ENCODE measurements around the gene LRMDA. TPM values are rescaled to one million over a fixed set of nuclear protein-coding genes. Genes with fewer than 3 reads are reported as not detected.
A peak's percentile ranks its signal among the peaks of the same experiment; 100 is the strongest.

Gene LRMDA
- total RNA-seq, 6 experiments from 2014 or later: 0.32 TPM; not detected in 5

DNA sequence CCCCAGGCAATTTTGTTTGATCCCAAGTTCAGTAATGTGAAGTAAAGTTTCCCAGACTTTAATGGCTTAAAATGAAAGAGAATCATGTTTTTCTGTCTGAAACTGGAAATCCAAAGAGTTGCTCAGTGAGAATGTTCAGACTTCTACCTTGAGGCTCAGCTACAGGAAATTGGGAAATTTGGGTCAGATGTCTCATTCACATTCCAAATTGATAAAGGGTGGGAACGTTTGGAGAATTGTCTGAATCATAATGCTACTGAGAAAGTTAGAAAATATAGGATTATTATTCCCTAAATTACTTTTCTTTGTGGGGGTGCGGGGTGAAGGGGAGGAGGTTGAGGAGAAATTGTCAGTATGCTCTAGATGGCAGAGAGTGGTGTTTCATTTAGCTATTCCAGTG is 773.9 kb downstream of the LRMDA start:
- Mint-ChIP-seq H3K36me3 (ENCODE audit: low read depth) (no peaks in the 10 kb centered on the region), H3K27me3 (ENCODE audit: insufficient read depth) (peaks cover under 1% of the 10 kb centered on the region), H3K27ac (no peak overlapping the region), H3K4me3 (no peak overlapping the region), H3K4me1 (ENCODE audit: low read depth) (peaks cover 35% of the 10 kb centered on the region), H3K9me3 (no peaks in the 10 kb centered on the region; the same call in 1 of the 2 replicates)
- no peak for DNase-seq
- TF ChIP-seq, protein P1, sequence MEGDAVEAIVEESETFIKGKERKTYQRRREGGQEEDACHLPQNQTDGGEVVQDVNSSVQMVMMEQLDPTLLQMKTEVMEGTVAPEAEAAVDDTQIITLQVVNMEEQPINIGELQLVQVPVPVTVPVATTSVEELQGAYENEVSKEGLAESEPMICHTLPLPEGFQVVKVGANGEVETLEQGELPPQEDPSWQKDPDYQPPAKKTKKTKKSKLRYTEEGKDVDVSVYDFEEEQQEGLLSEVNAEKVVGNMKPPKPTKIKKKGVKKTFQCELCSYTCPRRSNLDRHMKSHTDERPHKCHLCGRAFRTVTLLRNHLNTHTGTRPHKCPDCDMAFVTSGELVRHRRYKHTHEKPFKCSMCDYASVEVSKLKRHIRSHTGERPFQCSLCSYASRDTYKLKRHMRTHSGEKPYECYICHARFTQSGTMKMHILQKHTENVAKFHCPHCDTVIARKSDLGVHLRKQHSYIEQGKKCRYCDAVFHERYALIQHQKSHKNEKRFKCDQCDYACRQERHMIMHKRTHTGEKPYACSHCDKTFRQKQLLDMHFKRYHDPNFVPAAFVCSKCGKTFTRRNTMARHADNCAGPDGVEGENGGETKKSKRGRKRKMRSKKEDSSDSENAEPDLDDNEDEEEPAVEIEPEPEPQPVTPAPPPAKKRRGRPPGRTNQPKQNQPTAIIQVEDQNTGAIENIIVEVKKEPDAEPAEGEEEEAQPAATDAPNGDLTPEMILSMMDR (IDR thresholded peaks at IDR 0.05): no peak

DNA sequence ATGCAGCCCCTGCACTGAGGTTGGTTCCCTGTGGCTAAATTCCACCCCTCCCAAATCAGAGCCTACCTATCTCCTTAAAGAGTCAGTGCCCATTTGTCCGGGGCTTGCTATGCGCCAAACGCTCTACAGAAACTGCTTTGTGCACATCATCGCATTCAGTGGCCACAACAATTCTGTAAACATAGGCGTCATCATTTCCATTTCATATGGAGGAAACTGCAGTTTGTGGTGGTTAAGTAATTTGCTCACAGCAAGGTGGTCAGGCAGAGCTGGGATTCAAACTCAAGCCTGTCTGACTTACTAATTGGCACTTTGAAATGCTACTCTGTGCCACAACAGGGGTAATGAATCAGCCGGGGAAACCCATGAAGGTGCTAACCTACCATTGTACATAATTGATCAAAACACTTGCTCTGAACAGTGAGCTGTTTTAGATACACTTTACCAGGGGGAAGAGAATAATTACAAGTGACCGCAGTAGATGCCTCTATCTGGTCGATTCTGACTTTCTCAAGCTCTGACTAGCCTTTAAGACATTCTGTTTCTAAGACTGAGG is 775.5 kb downstream of the LRMDA start:
- H3K4me3 Mint-ChIP-seq: no peak overlapping the region
- no peak for DNase-seq
- H3K36me3 Mint-ChIP-seq (ENCODE audit: low read depth): no peaks in the 10 kb centered on the region
- TF ChIP-seq, protein P1 (IDR thresholded peaks at IDR 0.05): no peak
- no peak overlapping the region for H3K27ac Mint-ChIP-seq
- peaks cover 45% of the 10 kb centered on the region for H3K4me1 Mint-ChIP-seq (ENCODE audit: low read depth)
- peaks cover 1% of the 10 kb centered on the region; the same call in 1 of the 2 replicates for H3K27me3 Mint-ChIP-seq (ENCODE audit: insufficient read depth)
- H3K9me3 Mint-ChIP-seq: no peaks in the 10 kb centered on the region; the same call in none of the 2 replicates

DNA sequence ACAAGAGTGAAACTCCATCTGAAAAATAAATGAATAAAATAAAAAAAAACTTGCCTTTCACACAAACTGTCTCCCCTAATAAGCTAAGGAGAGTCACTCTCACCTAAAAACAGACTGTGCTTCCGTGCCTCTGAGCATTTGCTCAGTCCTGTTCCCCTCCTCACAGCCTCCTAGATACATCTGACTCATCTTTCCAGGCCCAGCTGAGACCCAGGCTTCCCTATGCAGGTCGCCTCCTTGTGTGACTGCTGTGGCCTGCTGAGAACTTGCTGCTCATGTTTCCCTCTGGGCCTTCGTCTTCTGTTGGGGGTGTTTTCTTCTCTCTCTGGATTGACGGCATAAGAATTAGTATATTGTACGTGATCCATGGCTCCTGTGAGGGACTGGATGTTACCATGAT is 777.7 kb downstream of the LRMDA start:
- no peaks in the 10 kb centered on the region for H3K36me3 Mint-ChIP-seq (ENCODE audit: low read depth)
- peaks cover 1% of the 10 kb centered on the region; the same call in 1 of the 2 replicates for H3K27me3 Mint-ChIP-seq (ENCODE audit: insufficient read depth)
- H3K27ac Mint-ChIP-seq: peak overlapping the region; percentile 88
- DNase-seq: peak; percentile 82
- H3K4me3 Mint-ChIP-seq: no peak overlapping the region
- TF ChIP-seq, protein P1 (IDR thresholded peaks at IDR 0.05): no peak
- H3K4me1 Mint-ChIP-seq (ENCODE audit: low read depth): peaks cover 45% of the 10 kb centered on the region
- H3K9me3 Mint-ChIP-seq: no peaks in the 10 kb centered on the region; the same call in none of the 2 replicates

DNA sequence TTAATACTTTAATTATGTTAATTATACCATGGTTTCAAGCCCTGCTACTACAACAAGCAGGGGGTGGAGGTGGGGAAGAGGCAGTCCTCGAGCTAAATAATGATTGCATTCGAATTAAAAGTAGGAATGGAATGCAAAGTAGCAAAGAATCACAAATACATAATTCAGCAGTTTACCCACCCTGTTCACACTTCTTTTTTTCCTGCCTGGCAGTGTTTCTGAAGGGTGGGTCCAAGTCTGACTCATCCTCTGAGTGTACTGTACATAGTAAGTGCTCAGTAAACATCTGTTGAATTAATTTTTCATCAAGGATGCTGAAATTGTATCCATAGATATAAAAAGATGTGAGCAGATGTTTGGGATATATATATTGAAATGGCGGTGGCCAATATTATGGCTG is 778.8 kb downstream of the LRMDA start:
- DNase-seq: no peak
- Mint-ChIP-seq H3K4me1 (ENCODE audit: low read depth) (peaks cover 40% of the 10 kb centered on the region), H3K27ac (no peak overlapping the region), H3K36me3 (ENCODE audit: low read depth) (no peaks in the 10 kb centered on the region), H3K27me3 (ENCODE audit: insufficient read depth) (peaks cover 4% of the 10 kb centered on the region; the same call in 1 of the 2 replicates), H3K4me3 (no peak overlapping the region), H3K9me3 (no peaks in the 10 kb centered on the region; the same call in none of the 2 replicates)
- TF ChIP-seq, protein P1 (IDR thresholded peaks at IDR 0.05): no peak

DNA sequence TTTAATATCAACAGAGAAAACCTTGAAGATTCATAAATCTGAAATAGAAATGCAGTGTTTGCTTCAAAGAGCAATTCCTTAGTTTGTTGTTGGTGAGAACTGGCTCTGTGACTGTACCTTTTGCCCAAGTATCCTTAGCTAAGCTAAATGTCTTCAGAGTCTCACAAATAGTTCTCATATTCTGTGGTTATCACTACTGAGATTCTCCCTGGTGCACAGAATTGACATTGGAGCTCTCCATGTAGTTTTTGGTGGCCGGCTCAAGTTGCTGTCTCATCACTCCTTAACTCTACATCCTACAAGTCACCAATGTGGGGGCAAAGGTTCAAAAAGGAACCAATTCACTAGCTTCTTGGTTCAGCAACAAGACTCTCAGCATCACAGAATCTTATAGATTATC is 780.3 kb downstream of the LRMDA start:
- no peak overlapping the region for H3K27ac Mint-ChIP-seq
- H3K4me1 Mint-ChIP-seq (ENCODE audit: low read depth): peaks cover 34% of the 10 kb centered on the region
- no peaks in the 10 kb centered on the region for H3K36me3 Mint-ChIP-seq (ENCODE audit: low read depth)
- DNase-seq: no peak
- H3K4me3 Mint-ChIP-seq: no peak overlapping the region
- H3K9me3 Mint-ChIP-seq: no peaks in the 10 kb centered on the region; the same call in 1 of the 2 replicates
- TF ChIP-seq, protein P1 (IDR thresholded peaks at IDR 0.05): no peak
- peaks cover 9% of the 10 kb centered on the region; the same call in 1 of the 2 replicates for H3K27me3 Mint-ChIP-seq (ENCODE audit: insufficient read depth)
